Keratinocyte (primary cell): ENCODE measurements around the gene HEXD.

ENCODE experiments used
- CTCF ChIP-seq, 3 experiments: IDR thresholded peaks in 1 of 3; conservative IDR thresholded peaks in 1 of 3; optimal IDR thresholded peaks in 1 of 3; 2 replicates in 2 of 3; 3 replicates in 1 of 3; pipeline versions ENCODE3 to v1.5.1; 2011; ENCODE audit warnings: low read length in 3 of 3, mild to moderate bottlenecking in 3 of 3, moderate library complexity in 2 of 3, control low read depth in 1 of 3, inconsistent platforms in 1 of 3; ENCODE audit not compliant: insufficient read depth in 2 of 3; ENCODE audit errors: extremely low read depth in 1 of 3
- EZH2 ChIP-seq: IDR thresholded peaks from one replicate; pipeline ENCODE4 v1.6.1; 2012; ENCODE audit warnings: inconsistent platforms, mild to moderate bottlenecking, low read length, moderate library complexity

DNA sequence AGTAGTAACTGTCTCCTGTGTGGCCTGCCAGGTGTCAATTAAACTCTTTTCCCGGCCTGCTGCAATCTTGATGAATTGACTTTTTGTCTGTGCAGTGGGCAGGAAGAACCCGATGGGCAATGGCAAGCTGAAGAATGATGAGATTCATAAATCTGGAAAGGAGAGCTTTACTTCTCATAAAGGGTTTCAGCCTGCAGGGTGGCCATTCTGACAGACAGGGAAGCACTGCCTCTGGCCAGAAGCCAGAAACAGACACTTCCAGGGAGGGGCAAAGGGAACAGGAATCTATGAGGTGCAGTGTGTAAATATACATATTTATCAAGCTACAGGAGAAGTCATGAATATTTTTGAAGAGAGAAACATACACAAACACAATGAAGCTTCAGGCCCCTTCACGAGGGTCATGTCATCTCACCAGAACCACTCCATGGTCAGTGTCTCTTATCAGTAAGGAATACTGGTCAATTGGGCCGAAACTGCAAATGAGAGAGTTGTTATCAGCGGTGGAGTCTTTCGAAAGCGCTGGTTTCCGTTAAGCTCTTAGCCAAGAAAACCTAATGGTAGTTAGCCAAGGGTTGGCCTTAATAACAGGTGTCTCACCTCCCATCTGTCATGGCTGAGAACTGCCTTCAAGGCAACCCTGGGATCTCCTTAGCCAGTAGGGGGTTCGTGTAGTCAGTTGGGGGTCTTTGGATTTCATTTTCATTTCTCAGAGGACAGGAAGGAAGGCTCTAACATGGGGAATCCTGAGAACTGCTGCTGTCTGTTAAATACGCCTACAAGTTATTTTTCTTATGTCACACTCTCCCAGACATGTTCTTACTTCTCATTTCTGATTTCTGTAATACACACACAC lies 39.2 kb downstream of the HEXD start:
- TF ChIP-seq CTCF (optimal IDR thresholded peaks at IDR 0.05 in 1 of 3, IDR thresholded peaks at IDR 0.05 in 1 of 3, conservative IDR thresholded peaks at IDR 0.05 in 1 of 3; ENCODE audit: extremely low read depth in 1 of 3, insufficient read depth in 2 of 3, low read length in 3 of 3) (no peak), EZH2 (no peak)
